Adrenal gland (tissue), 12 donors: Measurements from ENCODE around the gene PDZD7. TPM values are rescaled to one million over a fixed set of nuclear protein-coding genes. Genes with fewer than 3 reads are reported as not detected.

ENCODE experiments used
- DNase-seq, 7 donors: peaks; one replicate each; pipeline ENCODE4 v3.0.0-alpha.2; 2019 to 2020
- H3K27ac ChIP-seq, 5 donors: fragments of 200-600 bp; sonication (generic) in 4 of 5; 1 replicate in 3 of 5; 2 replicates in 2 of 5; pipeline versions ENCODE4 v1.5.1 to v1.8.0; 2016 to 2020; ENCODE audit warnings: mild to moderate bottlenecking in 1 of 5
- H3K27me3 ChIP-seq: fragments of 200-600 bp; 2 replicates; pipeline ENCODE4 v1.8.0; 2021
- H3K36me3 ChIP-seq, 2 donors: fragments of 200-600 bp; replicated peaks in 1 of 2; 1 replicate in 1 of 2; 2 replicates in 1 of 2; pipeline versions ENCODE4 v1.5.1 to v1.8.0; 2018 to 2022
- H3K4me1 ChIP-seq, 2 donors: fragments of 200-600 bp; replicated peaks in 1 of 2; 1 replicate in 1 of 2; 2 replicates in 1 of 2; pipeline versions ENCODE4 v1.5.1 to v1.8.0; 2018 to 2021
- H3K4me3 ChIP-seq, 4 donors: fragments of 200-600 bp; sonication (generic) in 3 of 4; one replicate each; pipeline ENCODE4 v1.5.1; 2016 to 2018
- H3K9me3 ChIP-seq, 3 donors: fragments of 200-600 bp; sonication (generic) in 1 of 3; replicated peaks in 1 of 3; 1 replicate in 2 of 3; 2 replicates in 1 of 3; pipeline versions ENCODE4 v1.5.1 to v1.8.0; 2016 to 2021
- POLR2A ChIP-seq, 2 donors: fragments of 450-650 bp; IDR thresholded peaks; one replicate each; pipeline ENCODE4 v1.6.1; 2017; ENCODE audit warnings: antibody characterized with exemption in 2 of 2, mild to moderate bottlenecking in 2 of 2, moderate library complexity in 1 of 2
- WGBS, 4 donors: extraction: QIAGEN DNeasy Blood & Tissue Kit in 2 of 4; methylation state at CpG; one replicate each; pipeline versions ENCODE4 v1.1.5 to v1.1.7; 2013 to 2017; 5-methylcytosine and 5-hydroxymethylcytosine counted together
- intact Hi-C, 2 donors: fragments of 100-400 bp; cut with DNase I; formaldehyde crosslinking; loops; one replicate each; pipeline versions ENCODE4 v1.14.1 to v1.15.0; 2022 to 2023
- polyA plus RNA-seq, 3 donors: library from polyadenylated mRNA; stranded (reverse); fragments of 200-250 nt in 2 of 3; fragments of 350-450 nt in 1 of 3; fragmentation: Illumina TruSeq in 1 of 3; extraction: RNeasy Lipid Tissue Mini Kit (QIAGEN cat#74804) in 1 of 3; gene quantifications; one replicate each; pipeline ENCODE4 v1.2.3, GENCODE V29; 2013 to 2014
- total RNA-seq, 9 donors: library from RNA; depleted of rRNA in 4 of 9; stranded (reverse); fragments of >200 nt in 4 of 9; fragments of 120-200 nt in 1 of 9; fragmentation: NEBNext Ultra II Directional in 1 of 9; extraction: Animal tissue kit (Norgen Biotek cat#: 25700) in 1 of 9; gene quantifications; one replicate each; pipeline versions ENCODE4 v1.1.0 to v1.2.4, GENCODE V29; 2013 to 2023
- TF ChIP-seq, protein P1 (sequence below), 6 experiments: fragments of 450-650 bp in 4 of 6; fragments of 200-600 bp in 2 of 6; sonication (generic) in 1 of 6; IDR thresholded peaks; 1 replicate in 5 of 6; 2 replicates in 1 of 6; pipeline versions ENCODE4 v1.5.1 to v1.8.0; 2016 to 2021; ENCODE audit warnings: antibody characterized with exemption in 6 of 6, mild to moderate bottlenecking in 2 of 6, moderate library complexity in 1 of 6
- donor health status: healthy with polysubstance abuse.
- donor health status: Bipolar disorder and iron deficiency.
- donor health status: DM: yes; HTN: yes; CAD: no.
- donor health status: DM: no; HTN: no; CAD: no.
- donor health status: DM: no; HTN: no; CAD: no.
- donor health status: DM: yes; HTN: yes; CAD: no.

The PDZD7 gene
- total and polyA plus RNA-seq, 12 donors: 0.13 to 3.5 (median 0.60) TPM; not detected in 1

DNA sequence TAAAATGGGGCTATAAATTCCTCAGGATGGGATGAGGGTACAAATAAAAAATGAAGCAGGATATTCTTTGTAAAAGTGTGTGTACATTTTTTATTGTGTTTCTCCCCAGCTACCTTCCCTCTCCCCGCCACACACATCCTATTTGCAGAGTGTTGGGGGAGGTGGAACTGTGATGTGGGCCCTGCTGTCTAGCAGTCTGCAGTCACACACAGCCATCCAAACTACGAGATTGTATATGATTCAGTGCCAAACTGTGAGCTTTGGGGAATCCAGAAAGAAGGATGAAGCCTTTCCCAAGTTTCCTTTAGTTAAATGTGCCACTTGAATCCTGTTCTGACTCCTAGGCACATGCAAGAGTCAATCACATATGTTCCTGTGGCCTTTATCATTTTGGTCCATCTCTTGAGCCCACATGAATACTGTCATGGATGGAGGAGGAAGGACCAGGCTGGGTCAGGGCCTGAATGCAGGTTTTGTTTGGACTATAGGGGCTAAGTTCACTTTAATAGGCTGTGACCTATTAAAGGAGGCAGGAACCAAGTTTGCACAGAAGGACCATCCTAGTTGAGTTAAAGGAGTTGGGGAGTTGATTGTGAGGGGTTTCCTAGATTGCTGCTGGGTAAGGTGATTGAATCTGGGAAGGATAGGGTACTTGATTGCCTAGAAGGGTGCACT lies 62.7 kb downstream of the PDZD7 start:
- 87 to 89% (median 88%) methylated on average over 2 of the region's 2 CpGs for WGBS, 4 donors
- Histone ChIP-seq H3K27ac (no peak overlapping the region), H3K4me1 (peaks cover 7 to 23% of the 10 kb centered on the region in 2 donors), H3K36me3 (peaks cover 0 to 15% of the 10 kb centered on the region in 2 donors), H3K27me3 (no peaks in the 10 kb centered on the region), H3K4me3 (no peak overlapping the region), H3K9me3 (no peaks in the 10 kb centered on the region)
- TF ChIP-seq, protein P1, sequence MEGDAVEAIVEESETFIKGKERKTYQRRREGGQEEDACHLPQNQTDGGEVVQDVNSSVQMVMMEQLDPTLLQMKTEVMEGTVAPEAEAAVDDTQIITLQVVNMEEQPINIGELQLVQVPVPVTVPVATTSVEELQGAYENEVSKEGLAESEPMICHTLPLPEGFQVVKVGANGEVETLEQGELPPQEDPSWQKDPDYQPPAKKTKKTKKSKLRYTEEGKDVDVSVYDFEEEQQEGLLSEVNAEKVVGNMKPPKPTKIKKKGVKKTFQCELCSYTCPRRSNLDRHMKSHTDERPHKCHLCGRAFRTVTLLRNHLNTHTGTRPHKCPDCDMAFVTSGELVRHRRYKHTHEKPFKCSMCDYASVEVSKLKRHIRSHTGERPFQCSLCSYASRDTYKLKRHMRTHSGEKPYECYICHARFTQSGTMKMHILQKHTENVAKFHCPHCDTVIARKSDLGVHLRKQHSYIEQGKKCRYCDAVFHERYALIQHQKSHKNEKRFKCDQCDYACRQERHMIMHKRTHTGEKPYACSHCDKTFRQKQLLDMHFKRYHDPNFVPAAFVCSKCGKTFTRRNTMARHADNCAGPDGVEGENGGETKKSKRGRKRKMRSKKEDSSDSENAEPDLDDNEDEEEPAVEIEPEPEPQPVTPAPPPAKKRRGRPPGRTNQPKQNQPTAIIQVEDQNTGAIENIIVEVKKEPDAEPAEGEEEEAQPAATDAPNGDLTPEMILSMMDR (IDR thresholded peaks at IDR 0.05): no peak
- no peak for TF ChIP-seq POLR2A (IDR thresholded peaks at IDR 0.05)
- no peak for DNase-seq
- intact Hi-C loops: no loop called here

DNA sequence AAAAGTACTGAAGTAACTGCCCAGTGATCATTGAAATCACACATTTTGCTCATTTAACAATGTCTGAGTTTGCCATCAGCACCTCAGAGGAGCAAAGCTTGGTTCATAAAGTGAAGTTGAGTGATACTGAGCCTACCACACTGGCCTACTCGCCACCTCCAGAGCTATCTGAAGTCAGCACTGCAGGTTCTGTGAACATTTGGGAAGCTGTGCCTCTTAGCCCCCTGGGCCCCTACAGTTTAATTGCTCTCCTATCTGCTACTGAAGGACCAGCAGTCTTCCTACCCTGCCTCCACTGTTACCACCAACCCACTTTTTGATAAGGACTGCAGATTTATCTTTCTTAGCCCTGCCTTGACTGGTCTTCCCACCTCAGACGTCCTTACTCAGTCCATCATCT lies 63.6 kb downstream of the PDZD7 start:
- Histone ChIP-seq H3K4me1 (peaks cover 7 to 23% of the 10 kb centered on the region in 2 donors), H3K27me3 (no peaks in the 10 kb centered on the region), H3K36me3 (peaks cover 0 to 17% of the 10 kb centered on the region in 2 donors), H3K27ac (no peak overlapping the region), H3K9me3 (no peaks in the 10 kb centered on the region), H3K4me3 (no peak overlapping the region)
- no peak for TF ChIP-seq POLR2A (IDR thresholded peaks at IDR 0.05)
- TF ChIP-seq, protein P1 (IDR thresholded peaks at IDR 0.05): no peak
- peak in 1 of 7 donors; percentile 5 for DNase-seq
- WGBS, 4 donors: 76 to 86% (median 84%) methylated on average over 2 of the region's 2 CpGs
- intact Hi-C loops: no loop called here

DNA sequence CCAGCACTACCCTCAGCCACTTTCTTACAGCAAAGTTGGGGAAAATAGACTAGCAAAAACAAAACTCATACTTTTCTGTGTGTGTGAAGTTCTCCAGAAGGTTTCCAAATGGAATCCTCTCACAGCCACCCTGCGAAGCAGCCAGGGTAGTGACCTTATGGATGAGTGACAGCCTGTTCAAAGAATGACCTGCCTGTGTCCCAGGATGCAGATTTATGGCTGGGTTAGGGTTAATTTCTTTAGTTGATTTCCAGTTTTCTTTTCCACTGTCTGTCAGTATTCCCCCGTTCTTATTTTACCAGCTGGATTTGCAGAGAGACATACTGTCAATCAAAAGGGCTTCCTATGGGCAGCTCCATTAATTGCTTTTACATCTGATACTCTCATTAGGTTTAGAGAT lies 64.0 kb downstream of the PDZD7 start:
- Histone ChIP-seq H3K27me3 (no peaks in the 10 kb centered on the region), H3K4me1 (peaks cover 7 to 23% of the 10 kb centered on the region in 2 donors), H3K36me3 (peaks cover 0 to 22% of the 10 kb centered on the region in 2 donors), H3K9me3 (no peaks in the 10 kb centered on the region), H3K4me3 (no peak overlapping the region), H3K27ac (no peak overlapping the region)
- DNase-seq: no peak
- no peak for TF ChIP-seq POLR2A (IDR thresholded peaks at IDR 0.05)
- TF ChIP-seq, protein P1 (IDR thresholded peaks at IDR 0.05): no peak
- intact Hi-C loops: no loop called here
- 67 to 76% (median 69%) methylated on average over 2 of the region's 2 CpGs for WGBS, 4 donors

DNA sequence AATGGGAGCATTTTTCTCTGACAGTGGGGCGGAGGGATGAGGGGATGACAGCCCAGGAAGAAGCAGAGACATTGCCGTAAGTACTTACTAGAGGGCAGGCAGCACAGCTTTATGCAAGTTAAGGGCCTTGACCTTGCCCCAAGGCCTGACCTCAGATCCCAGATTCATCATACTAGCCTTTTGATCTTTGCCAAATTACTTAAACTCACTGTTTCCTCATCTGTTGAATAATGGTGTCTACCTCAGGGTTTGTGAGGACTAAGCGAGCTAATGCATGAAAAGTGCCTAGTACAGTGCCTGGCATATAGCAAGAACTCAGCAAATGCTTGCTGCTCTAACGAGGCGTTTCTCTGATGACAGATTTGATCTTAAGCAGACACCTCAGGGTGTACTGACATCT lies 65.1 kb downstream of the PDZD7 start:
- peaks cover 0 to 29% of the 10 kb centered on the region in 2 donors for H3K36me3 ChIP-seq
- no peaks in the 10 kb centered on the region for H3K9me3 ChIP-seq
- DNase-seq: peak in 2 of 7 donors; percentile 33 to 46
- H3K27me3 ChIP-seq: no peaks in the 10 kb centered on the region
- H3K4me1 ChIP-seq: peaks cover 7 to 23% of the 10 kb centered on the region in 2 donors
- intact Hi-C loops: no loop called here
- peak overlapping the region in 1 of 5 donors; percentile 45 for H3K27ac ChIP-seq
- TF ChIP-seq, protein P1 (IDR thresholded peaks at IDR 0.05): no peak
- no peak overlapping the region for H3K4me3 ChIP-seq
- 51 to 56% (median 54%) methylated on average over 5 of the region's 5 CpGs for WGBS, 4 donors
